ENCODE measurements around the gene CATSPERZ. TPM values are rescaled to one million over a fixed set of nuclear protein-coding genes. Genes with fewer than 3 reads are reported as not detected.

Gene CATSPERZ
- total and polyA plus RNA-seq, 2 of the 13 experiments (the other 11 are each of a cell fraction or from before 2014, with no cell fraction given) = 0.22 to 0.48 TPM

DNA sequence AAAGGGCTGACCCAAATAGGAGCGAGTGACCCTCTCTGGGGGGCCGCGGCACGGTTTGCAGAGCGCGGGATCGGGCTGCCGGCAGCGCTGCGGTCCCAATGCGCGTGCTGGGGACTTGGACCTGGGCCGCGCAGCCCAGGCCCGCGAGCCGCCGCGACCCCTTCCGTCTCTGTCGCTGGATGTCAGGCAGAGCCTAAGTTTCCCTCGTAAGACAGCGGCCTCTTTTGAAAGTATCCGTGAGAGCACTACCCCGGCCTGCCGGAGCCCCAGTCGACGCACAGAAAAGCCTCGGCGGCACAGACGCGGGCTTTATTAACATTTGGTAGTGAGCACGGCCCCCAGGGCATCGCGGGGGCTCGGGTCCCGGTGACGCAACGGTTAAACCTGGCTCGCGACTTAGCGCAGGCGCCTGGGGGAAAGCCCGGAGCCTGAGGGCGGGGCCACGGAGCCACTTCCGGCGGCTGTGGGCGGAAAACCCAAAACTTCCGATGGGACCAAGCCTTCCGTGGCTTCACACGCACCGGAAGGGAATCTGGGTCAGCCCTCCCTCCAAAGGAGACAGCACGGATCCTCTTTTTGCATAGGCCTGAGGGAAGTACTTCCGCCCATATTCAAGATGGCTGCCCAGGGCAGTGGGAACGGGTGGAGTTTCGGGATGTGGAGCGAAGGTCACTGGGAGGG, 30.5 kb upstream of the CATSPERZ start (continued):
- TF ChIP-seq ZFP82 (CRISPR knock-in tag; IDR thresholded peaks at IDR 0.05; ENCODE audit: borderline replicate concordance) = 0 out of 2 replicates have a peak, but pooled peaks have one; percentile 37
- TF ChIP-seq, protein P1, sequence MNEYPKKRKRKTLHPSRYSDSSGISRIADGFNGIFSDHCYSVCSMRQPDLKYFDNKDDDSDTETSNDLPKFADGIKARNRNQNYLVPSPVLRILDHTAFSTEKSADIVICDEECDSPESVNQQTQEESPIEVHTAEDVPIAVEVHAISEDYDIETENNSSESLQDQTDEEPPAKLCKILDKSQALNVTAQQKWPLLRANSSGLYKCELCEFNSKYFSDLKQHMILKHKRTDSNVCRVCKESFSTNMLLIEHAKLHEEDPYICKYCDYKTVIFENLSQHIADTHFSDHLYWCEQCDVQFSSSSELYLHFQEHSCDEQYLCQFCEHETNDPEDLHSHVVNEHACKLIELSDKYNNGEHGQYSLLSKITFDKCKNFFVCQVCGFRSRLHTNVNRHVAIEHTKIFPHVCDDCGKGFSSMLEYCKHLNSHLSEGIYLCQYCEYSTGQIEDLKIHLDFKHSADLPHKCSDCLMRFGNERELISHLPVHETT (CRISPR knock-in tag; conservative IDR thresholded peaks at IDR 0.05) = peak; percentile 92
- TF ChIP-seq NFE2L1 (CRISPR knock-in tag; IDR thresholded peaks at IDR 0.05; ENCODE audit: borderline replicate concordance) = no peak
- peak; percentile 85 for TF ChIP-seq SRSF1 (optimal IDR thresholded peaks at IDR 0.05; ENCODE audit: low read depth, low read length)
- TF ChIP-seq, protein P2, sequence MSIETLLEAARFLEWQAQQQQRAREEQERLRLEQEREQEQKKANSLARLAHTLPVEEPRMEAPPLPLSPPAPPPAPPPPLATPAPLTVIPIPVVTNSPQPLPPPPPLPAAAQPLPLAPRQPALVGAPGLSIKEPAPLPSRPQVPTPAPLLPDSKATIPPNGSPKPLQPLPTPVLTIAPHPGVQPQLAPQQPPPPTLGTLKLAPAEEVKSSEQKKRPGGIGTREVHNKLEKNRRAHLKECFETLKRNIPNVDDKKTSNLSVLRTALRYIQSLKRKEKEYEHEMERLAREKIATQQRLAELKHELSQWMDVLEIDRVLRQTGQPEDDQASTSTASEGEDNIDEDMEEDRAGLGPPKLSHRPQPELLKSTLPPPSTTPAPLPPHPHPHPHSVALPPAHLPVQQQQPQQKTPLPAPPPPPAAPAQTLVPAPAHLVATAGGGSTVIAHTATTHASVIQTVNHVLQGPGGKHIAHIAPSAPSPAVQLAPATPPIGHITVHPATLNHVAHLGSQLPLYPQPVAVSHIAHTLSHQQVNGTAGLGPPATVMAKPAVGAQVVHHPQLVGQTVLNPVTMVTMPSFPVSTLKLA (IDR thresholded peaks at IDR 0.05) = peak; percentile 25; the same call in 1 of the 2 replicates
- no peak; the same call in 1 of the 2 replicates for TF ChIP-seq AHR (CRISPR knock-in tag; IDR thresholded peaks at IDR 0.05)
- peak; percentile 56; the same call in 1 of the 2 replicates for TF ChIP-seq KMT2A (CRISPR knock-in tag; IDR thresholded peaks at IDR 0.05)
- no peak for TF ChIP-seq CC2D1A (CRISPR knock-in tag; IDR thresholded peaks at IDR 0.05)
- no peak for TF ChIP-seq ZXDC (CRISPR knock-in tag; IDR thresholded peaks at IDR 0.05)
- no peak for TF ChIP-seq KDM1A (CRISPR knock-in tag; IDR thresholded peaks at IDR 0.05)
- no peak for TF ChIP-seq FOXA1 (IDR thresholded peaks at IDR 0.05)
- TF ChIP-seq FOXA1 (CRISPR knock-in tag; IDR thresholded peaks at IDR 0.05) = no peak
- TF ChIP-seq ZNF343 (CRISPR knock-in tag; IDR thresholded peaks at IDR 0.05) = peak; percentile 21; the same call in 1 of the 2 replicates
- TF ChIP-seq ZSCAN20 (CRISPR knock-in tag; IDR thresholded peaks at IDR 0.05; ENCODE audit: borderline replicate concordance) = peak; percentile 44; the same call in 1 of the 2 replicates
- TF ChIP-seq, protein P3, sequence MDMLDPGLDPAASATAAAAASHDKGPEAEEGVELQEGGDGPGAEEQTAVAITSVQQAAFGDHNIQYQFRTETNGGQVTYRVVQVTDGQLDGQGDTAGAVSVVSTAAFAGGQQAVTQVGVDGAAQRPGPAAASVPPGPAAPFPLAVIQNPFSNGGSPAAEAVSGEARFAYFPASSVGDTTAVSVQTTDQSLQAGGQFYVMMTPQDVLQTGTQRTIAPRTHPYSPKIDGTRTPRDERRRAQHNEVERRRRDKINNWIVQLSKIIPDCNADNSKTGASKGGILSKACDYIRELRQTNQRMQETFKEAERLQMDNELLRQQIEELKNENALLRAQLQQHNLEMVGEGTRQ (IDR thresholded peaks at IDR 0.05; ENCODE audit: low read depth, low read length) = no peak
- TF ChIP-seq, protein P3 (CRISPR knock-in tag; IDR thresholded peaks at IDR 0.05; ENCODE audit: borderline replicate concordance) = peak; percentile 51; the same call in 1 of the 2 replicates
- TF ChIP-seq ZNF292 (CRISPR knock-in tag; IDR thresholded peaks at IDR 0.05; ENCODE audit: borderline replicate concordance, low read depth) = no peak
- no peak for TF ChIP-seq KLF13 (CRISPR knock-in tag; IDR thresholded peaks at IDR 0.05)
- TF ChIP-seq RAD21 (CRISPR knock-in tag; IDR thresholded peaks at IDR 0.05) = peak; percentile 21; the same call in 1 of the 2 replicates
- peak; percentile 99 for TF ChIP-seq ELF4 (CRISPR knock-in tag; IDR thresholded peaks at IDR 0.05; ENCODE audit: borderline replicate concordance)

All from HepG2 (cell line).